Activated CD4-positive, CD25-positive, alpha-beta regulatory T cell treated with anti-CD3 and anti-CD28 coated beads, Interleukin-2, amount 50 U/mL, for 16 hours (primary cell): ENCODE data around the gene CREG1.
A peak's percentile ranks its signal among the peaks of the same experiment; 100 is the strongest.

ENCODE experiments used
- DNase-seq: peaks from one replicate; pipeline ENCODE4 v3.0.0-alpha.2; 2020; ENCODE audit warnings: low read depth, low spot score

CREG1 gene

DNA sequence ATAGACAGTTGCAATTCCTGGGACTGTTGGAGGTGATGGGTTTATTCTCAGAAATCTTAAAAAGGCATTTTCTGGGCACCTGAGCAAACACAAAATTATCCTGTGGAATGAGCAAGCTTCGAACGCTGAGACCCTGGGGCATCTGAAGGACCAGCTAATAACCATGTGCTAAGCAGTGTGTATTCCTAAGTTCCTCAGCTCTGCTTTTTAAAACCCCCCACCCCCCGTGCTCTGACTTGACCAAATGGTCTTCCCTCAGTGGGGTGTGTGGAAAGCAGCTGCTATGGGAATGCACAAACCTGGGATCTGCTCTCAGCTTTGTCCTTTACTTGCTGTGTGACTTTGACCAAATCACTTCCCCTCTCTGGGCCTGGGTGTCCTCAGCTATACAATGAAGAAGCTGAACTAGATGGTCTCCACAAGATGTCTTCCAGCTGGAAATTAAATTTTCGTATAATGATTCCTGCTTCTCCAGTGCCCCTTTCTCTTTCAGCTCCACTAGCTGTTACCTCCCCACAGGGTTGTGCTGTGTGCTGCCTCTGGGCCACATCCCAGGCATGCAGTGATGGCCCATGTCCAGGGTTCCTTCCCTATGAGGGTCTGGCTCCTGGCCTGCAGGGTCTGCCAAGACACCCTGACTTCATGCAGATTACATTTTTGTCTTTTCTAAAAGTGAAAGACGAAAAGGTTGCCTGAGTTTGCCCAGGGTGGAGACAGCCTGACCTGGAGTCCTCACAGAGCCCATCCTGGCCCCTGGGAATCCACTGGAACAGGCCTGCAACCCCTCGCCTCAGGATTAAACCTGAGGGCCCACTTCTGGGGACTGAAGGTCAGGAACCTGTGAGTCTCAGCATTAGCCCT lies 20.4 kb downstream of the CREG1 start:
- DNase-seq = no peak

DNA sequence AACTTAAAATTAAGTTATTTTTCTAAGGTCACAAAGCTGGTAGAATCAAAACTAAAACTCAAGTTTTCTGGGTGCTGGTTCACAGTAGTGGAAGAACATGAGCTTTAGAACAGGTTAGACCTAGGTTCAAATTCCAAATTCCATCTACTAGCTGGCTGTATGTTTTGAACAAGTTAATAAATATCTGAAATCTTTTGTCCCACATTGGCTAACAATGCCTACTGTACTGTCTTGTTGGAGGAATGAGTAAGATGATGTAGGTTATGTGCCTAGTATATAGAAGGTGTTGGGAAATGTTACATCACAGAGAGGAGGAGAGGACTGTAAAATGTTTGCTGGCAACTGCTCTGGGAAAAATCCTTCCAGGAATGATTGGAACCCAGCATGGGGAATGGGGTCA lies 21.2 kb downstream of the CREG1 start:
- DNase-seq = no peak

DNA sequence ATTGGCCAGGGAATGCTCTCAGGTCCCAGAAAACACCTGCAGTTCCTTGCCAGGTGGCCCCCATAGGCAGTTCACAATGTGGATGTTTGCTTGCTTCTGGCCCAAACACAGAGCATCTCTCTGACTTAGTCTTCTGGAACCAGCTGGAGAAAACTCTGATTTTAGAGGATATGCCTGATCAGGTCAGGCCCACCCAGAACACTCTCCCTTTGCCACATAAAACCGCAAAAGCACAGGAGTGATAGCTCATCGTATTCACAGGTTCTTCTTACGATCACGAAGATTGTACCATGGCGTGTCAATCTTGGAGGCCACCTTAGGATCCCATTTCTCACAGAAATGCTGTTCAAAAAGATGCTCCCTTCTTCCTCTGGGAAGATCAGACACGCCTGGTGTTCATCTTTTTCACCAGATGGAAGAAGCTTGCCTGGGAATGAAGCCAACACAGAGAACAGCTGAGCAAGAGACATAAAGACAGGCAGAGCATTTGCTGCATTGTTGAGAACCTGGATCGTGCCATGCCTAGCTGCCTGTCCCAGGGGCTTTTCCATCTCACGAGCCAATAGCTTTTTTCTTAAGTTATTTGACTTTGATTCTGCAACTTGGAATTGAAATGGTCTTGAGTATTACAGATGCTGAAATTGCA lies 23.6 kb downstream of the CREG1 start:
- DNase-seq = no peak

DNA sequence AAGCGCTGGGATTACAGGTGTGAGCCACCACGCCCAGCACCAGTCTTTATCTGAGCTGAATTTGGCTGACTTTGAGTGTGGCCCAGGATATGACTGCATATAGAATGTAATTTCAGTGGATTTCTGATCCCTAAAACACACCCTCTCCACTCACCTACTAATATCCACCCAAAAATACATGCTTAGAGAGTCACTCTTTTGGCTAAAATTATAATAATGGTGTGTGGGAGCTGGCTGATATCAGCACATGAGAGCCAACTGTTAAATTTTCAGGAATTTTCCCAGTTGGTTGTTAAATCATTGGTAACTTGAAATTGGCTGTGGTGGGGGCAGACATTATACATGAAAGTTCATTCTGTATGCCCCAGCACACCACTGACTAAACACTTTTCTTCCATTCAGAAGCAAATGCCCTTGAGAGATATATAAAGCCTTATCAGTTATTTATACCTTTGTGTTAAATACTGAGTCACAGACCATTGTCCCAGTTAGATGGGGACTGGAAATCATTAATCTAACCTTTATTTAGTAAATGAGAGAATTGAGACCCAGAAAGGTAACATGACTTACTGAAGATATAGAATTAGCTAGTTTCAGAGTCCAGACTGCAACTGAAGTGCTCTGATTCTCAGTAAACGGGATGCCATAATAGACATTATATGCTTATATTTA lies 25.4 kb downstream of the CREG1 start:
- DNase-seq = no peak

DNA sequence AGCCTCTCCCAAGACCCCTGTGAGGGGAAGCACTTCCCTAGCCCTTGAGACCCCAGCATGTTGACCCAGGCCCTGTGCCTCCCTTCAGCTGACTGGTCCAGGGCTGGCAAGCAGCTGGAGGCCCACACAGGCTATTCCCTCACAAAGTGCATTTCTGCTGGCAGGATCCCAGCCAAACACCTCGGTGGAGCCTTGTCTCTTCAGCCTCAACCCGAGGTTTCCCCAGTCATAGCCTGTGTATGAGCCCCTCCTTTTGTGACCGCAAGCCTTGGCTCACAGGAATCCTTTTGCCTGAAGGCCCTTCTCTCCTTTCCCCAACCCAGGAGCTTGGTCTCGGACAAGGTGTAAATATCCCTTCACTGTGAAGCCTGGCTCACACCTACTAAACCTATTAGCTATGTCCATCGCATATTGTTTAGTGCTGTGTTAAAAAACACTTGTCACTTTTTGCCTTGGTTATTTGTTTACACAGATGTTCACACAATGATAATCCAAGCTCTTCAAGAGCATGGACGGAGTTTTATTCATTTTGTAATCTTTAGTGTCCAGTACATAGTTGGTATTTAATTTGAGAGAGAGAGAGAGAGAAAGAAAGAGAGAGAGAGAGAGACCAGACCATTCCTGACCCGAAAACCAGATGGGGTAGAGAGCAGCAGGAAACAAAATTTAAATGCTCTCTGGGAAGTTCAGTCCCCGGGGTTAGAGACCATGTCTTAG lies 26.7 kb downstream of the CREG1 start:
- no peak for DNase-seq

DNA sequence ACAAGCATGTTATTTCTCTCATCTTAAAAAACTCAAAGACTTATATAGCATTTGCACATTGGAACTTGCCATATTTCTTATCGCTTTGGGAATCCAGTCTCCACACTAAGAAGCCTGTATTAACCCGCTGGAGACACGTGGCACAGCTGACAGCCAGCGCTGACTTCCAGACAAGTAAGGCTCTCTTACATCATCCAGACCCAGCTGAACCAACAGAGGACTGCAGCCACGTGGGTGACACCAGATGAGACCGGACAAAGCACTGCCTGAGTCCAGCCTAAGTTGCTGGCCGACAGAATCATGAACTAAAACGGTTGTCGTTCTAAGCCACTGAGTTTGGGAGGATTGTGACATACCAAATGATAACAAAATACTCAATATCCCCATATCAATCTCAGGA lies 28.9 kb downstream of the CREG1 start:
- no peak for DNase-seq

DNA sequence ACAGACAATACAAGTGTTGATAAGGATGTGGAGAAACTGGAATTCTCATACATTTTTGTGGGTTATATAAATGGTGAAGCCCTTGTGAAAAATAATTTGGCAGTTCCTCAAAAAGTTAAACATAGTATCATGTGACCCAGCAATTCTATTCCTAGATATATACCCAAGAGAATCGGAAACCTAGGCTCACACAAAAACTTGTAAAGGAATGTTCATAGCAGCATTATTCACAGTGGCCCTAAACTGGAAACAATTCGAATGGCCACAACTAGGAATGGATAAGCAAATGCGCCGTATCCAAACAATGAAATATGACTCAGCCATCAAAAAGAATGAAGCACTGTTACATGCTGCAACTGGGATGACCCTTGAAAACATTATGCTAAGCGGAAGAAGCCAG lies 31.3 kb downstream of the CREG1 start:
- DNase-seq = no peak

DNA sequence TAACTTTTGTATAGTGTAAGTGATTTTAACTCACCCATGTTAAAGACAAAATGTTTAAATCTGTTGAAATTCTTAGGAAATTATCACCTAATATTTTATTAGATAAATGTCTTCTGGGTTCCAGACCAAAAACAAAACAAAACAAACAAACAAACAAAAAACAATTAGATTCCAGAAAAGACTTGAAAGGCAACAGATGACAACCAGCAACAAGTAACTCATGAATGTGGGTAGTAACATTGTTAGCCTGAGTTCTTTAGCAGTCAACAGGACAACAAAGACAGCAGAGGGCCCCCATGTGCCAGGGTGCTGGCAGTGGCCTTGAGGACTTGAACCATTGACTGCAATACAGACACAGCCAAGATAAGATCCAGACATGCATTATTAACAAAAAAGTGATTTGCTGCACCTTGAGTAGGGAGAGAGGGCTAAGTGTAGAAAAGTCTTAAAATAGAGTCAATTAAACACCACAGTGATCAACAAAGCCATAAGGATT lies 32.8 kb downstream of the CREG1 start:
- no peak for DNase-seq

DNA sequence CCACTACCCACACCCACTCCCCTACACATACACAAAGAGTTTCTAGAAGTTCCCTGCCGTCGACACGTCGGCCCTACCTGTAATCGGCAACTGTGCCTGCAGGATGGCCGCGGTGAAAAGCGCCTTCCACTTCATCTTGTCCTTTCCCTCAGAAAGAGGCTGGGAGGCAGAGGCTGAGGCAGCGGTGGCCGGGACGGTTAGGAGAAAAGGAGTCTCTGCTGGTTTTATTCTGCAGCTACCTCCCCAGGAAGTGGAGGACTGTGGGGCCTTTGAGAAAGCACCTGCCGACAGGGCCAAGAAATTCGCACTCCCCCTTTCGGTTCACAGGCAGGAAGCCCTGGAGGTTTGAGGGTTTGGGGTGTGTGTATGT lies 35.2 kb downstream of the CREG1 start, which contains the start of gene CD247:
TSS of gene CD247 (minus strand) at position 199 of the 370 bp plus-strand sequence. CDS start at position 135, 64 bp downstream.
- DNase-seq = peak; percentile 54

DNA sequence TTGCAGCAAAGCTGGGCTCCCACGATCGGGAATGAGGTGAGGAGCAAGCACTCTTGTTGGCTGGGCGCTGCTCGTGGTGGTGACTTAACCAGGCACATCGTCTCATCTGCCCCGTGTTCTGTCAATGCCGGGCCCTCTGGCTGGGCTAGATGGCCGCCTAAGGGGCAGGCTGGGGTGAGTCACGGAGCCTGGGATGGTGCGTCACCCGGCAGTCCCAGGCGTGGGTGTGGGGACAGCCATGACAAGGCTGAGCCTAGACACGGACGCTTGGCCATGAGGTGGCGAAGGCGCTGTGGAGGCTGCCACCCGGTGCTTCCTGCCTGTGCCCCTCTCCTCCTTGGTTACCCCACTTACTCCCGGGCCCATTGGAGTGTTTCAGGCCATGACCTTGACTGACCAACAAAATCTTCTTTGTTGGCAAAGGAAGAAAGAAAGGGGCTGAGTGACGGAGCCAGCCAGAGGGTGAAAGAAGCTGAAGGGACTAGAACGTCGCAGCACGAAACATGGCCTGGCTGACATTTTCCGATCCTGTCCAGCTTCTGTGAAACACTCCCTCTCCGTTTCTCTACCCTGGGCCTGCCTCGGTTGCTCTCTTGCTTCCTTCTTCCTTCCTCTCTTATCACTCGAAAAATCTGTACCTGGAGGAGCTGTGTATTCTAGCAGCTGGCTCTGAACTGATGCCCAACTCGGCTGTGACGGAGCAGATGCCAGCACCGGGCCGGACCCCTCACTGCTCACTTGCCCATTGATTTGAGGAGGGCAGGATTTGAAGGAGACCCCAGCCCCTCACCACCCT lies 35.8 kb downstream of the CREG1 start:
- DNase-seq = peak; percentile 72

DNA sequence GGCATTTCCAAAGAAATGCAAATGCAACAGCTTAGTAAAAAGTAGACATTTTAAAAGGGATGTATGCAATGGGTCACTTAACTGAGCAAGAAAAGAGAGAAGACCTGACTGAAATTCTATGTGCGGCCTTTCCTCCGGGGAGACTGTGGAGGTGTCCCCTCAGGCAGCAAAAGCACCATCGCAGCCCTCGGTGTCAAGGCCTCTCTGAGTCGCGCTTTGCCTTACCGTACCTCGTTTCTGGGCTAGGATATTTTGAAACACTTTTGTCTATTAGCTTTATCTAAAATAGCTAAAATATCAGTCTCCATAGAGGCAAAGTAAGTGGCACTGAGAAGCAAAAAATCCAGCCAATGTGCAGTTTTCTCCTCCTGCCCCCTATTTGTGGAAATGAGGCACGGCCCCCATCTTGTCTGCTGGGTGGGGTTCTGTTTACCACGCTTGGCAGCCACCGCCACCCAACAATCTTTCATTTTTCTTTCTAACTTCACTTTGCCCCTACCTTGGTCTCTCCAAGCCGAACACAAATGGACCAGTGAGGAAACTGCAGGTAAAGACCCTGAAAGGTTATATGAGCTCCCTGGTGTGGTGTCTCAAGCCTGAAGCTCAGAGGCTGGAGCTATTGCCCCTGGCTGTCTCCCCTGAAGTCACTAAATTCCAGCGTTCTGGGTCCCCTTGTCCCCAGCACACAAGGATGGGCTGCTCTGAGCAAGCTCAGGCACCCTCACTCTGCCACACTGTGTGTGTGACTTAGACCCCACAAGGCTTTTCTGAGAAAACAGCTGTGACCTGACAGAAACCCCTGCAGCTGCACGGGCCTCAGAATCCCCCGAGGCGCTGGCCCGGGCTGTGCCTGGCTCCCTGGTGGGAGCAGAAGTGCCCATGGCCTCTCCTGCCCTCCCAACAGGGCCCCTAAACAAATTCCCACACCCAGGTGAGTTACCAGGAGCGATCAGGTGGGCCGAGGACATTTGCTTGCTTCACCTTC lies 36.9 kb downstream of the CREG1 start:
- DNase-seq = no peak

DNA sequence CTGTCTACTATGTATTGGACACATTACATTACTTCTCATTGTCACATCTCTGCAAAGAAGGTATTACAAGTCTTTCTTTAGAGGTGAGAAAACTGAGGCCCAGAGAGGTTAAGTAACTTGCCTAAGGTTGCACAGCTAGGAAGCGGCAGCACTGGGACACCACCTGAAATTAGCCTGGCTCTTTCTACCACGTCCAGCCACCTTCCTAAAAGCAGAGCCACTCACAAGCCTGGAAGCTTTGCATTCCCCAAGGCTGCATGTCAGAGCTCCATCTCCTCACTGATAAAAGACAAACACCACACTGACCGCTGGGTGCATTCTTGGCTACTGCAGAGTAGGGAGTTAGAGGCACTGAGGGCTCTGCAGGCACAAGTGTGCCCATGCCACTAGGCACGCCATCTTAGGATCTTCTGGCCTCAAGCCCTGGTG lies 37.7 kb downstream of the CREG1 start:
- DNase-seq = no peak

DNA sequence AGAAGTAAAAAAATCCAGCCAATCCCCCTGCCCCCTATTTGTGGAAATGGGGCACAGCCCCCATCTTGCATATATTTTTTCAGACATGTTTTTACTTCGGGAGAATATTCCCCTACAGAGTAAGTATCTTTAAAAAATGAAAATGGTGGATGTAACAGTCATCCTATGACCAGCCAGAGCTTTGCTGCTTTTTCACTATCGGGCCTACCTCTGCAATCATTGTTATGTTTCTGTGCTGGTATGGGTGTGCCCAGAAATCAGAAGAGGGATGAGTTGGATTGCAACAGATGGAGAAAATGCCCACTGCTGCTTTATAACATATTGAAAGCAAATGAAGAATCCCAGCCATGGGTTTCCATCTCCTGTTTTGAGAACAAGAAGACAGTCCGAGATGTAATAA lies 38.1 kb downstream of the CREG1 start:
- no peak for DNase-seq

DNA sequence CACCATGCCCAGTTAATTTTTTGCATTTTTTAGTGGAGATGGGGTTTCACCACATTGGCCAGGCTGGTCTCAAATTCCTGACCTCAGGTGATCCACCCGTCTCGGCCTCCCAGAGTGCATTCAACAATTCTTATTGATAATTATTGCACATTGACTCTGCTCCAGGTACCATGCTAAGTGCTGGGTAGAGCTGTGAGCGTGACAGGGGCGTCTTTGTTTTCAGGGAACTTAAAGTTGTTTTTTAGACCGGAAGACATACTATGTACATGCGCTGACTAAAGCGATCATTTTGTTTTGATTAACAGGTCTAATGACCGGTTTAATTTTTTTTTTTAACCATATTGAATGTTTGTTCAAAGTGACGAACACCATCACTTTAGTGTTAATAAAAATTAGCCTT lies 39.3 kb downstream of the CREG1 start:
- DNase-seq = no peak

DNA sequence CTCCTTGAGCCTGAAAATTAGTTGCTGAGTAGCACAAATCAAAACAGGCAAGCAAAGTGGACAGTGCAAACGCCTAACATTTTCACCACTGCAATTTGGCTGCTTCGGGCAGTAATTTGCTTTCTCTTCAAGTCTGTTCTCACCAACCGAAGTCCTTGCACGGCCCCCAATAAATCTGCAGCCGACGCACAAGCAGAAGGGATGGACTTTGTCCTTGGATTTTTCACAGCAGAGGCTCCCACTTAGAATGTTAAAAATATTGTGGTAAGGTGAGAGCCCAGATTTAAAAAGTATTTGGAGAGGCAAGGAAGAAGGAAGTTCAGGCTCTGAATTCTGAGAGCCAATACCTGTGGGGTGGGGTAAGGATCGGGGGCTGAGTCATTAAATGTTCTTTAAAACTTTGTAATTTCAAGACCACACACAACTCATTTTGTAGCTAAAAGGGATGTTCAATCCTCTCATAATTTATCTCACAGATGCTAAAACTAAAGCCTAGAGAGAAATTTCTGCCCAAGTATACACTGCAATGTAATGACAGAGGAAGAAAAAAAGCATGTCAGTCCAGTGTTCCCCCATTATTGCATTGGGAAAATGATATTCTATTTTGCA lies 41.4 kb downstream of the CREG1 start:
- no peak for DNase-seq

DNA sequence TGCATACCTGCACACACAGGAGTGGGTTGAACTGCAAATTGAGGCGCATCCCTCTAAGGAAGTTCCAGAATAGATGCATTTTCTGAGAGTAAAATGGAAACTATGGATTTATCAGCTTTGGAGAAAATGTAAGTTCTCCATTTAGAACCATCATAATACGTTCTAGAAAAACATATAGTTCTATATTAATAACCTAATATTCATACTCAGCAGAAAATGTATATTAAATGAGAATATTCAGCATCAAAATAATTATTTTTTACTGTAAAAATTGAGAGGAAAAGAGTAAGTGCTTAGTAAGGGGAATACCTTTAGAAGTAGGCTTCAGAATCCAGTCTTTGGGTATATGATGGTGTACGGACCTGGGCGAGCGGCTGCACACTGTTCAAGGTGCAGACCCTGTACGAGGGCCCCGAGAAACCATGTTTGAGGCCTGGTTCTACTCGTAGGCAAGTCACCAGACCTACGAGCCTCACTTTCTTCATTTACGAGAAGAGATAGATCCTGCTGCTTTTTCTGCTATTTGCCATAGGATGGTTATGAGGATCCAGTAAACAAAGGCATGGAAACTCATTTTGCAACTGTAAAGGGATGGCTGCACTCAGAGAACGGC lies 42.1 kb downstream of the CREG1 start:
- no peak for DNase-seq

DNA sequence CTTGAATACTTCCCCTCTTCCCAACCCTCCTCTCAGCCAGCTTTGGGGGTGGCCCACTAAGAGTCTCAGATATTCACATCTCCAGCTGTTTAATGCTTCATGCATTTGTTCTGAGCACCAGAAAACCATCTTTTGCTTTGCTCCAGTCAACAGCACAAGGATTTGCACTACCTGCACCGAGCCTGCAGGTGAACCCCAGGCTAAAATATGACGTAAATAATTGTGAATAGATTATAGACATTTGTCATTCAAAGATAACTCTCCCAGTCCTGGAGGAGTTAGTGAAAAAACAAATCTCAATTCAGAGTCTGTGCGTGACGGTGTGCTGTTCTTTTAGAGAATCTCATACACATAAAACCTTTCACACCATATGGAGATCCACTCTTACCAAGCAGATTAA lies 42.7 kb downstream of the CREG1 start:
- no peak for DNase-seq

DNA sequence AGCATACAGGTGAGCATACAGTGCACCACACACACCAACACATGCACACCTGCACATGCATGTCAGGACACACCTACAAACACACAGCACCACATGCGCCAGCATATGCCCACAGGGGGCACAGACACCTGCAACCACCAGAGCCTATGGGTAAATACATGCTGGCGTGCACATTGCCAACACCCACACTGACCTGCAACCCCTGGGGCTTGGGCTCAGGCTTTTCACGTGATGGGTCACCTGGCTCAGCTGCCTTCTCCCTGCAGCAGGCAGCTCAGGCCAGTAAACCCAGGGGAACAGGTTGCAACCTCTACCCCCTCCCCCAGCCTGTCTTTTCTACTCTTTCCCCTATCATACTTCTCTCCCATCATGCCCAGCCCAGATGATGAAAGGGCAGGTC lies 43.3 kb downstream of the CREG1 start:
- DNase-seq = no peak

DNA sequence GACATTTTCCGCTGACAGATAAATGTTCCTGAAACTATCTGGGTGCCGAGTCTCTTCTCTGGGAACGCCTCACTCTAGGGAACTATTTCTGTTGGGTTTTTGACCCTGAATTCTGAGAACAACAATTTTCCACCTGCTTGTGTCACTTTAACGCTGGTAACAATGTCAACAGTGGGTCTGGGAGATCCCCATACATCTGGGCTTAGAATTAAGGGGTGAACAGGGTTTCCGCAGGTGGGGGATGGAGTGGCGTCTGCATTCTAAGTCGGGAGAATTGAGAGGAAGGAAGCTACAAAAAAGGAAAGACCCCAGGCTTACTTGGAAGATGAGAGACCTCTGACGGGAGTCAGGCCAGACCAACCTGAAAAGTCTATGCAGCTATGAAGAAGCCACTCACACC lies 44.0 kb downstream of the CREG1 start:
- DNase-seq = no peak
